HepG2 (cell line): ENCODE results near the gene HYAL1. TPM values are rescaled to one million over a fixed set of nuclear protein-coding genes. Genes with fewer than 3 reads are reported as not detected.

Experiments used
- BHLHE40 ChIP-seq: IDR thresholded peaks from 2 replicates; pipeline ENCODE4 v1.6.1; 2011; ENCODE audit warnings: low read length, improper control_type of control experiment
- CREM ChIP-seq, 2 experiments: sonication (generic) in 1 of 2; formaldehyde crosslinking in 1 of 2; IDR thresholded peaks; 2 replicates each; pipeline versions ENCODE4 v1.4.0 to v1.6.1; 2016 to 2020; ENCODE audit warnings: antibody characterized with exemption in 1 of 2, mild to moderate bottlenecking in 1 of 2, missing genetic modification reagents in 1 of 2
- HNRNPLL ChIP-seq: fragments of 200-400 bp; formaldehyde crosslinking; IDR thresholded peaks from 2 replicates; pipeline ENCODE4 v1.6.1; 2017; ENCODE audit warnings: mild to moderate bottlenecking, low read depth, low read length; ENCODE audit not compliant: poor library complexity, severe bottlenecking
- IRF9 ChIP-seq: sonication (generic); formaldehyde crosslinking; IDR thresholded peaks from 2 replicates; pipeline ENCODE4 v1.8.0; 2022; ENCODE audit warnings: missing genetic modification reagents, mild to moderate bottlenecking, borderline replicate concordance
- KIAA2018 ChIP-seq: sonication (generic); formaldehyde crosslinking; IDR thresholded peaks from 2 replicates; pipeline ENCODE4 v1.5.0; 2020; ENCODE audit warnings: mild to moderate bottlenecking, missing genetic modification reagents, borderline replicate concordance
- KLF15 ChIP-seq: sonication (generic); formaldehyde crosslinking; IDR thresholded peaks from 2 replicates; pipeline ENCODE4 v1.8.1; 2023; ENCODE audit warnings: borderline replicate concordance, mild to moderate bottlenecking, inconsistent platforms, missing genetic modification reagents, mixed read lengths
- NFIB ChIP-seq: sonication (generic); formaldehyde crosslinking; IDR thresholded peaks from 2 replicates; pipeline ENCODE4 v1.9.0; 2021; ENCODE audit warnings: missing genetic modification reagents, mild to moderate bottlenecking, borderline replicate concordance
- NONO ChIP-seq, 2 experiments: fragments of 450-650 bp in 1 of 2; sonication (generic) in 1 of 2; formaldehyde crosslinking in 1 of 2; IDR thresholded peaks in 1 of 2; conservative IDR thresholded peaks in 1 of 2; 2 replicates each; pipeline versions ENCODE4 v1.6.1 to v1.8.0; 2017 to 2022; ENCODE audit warnings: mild to moderate bottlenecking in 1 of 2, missing genetic modification reagents in 1 of 2, moderate library complexity in 1 of 2
- PBX2 ChIP-seq: IDR thresholded peaks from 2 replicates; pipeline ENCODE4 v1.6.1; 2016; ENCODE audit warnings: control low read depth
- TBP ChIP-seq: sonication (generic); formaldehyde crosslinking; IDR thresholded peaks from 2 replicates; pipeline ENCODE4 v1.5.0; 2020; ENCODE audit warnings: missing genetic modification reagents
- U2AF2 ChIP-seq: fragments of 200-400 bp; formaldehyde crosslinking; IDR thresholded peaks from 2 replicates; pipeline ENCODE4 v1.6.1; 2017; ENCODE audit warnings: low read depth, mild to moderate bottlenecking, low read length
- WIZ ChIP-seq: sonication (generic); formaldehyde crosslinking; IDR thresholded peaks from 2 replicates; pipeline ENCODE4 v1.5.1; 2020; ENCODE audit warnings: mild to moderate bottlenecking, missing genetic modification reagents
- ZBTB8A ChIP-seq: sonication (generic); formaldehyde crosslinking; IDR thresholded peaks from 2 replicates; pipeline ENCODE4 v1.4.0; 2020; ENCODE audit warnings: mild to moderate bottlenecking, low read depth, missing genetic modification reagents, borderline replicate concordance
- ZC3H4 ChIP-seq: sonication (generic); formaldehyde crosslinking; IDR thresholded peaks from 2 replicates; pipeline ENCODE4 v1.4.0; 2020; ENCODE audit warnings: missing genetic modification reagents, borderline replicate concordance
- ZNF556 ChIP-seq: sonication (generic); formaldehyde crosslinking; IDR thresholded peaks from 2 replicates; pipeline ENCODE4 v1.4.0; 2020; ENCODE audit warnings: mild to moderate bottlenecking, missing genetic modification reagents, borderline replicate concordance
- ZNF766 ChIP-seq: sonication (generic); formaldehyde crosslinking; IDR thresholded peaks from 2 replicates; pipeline ENCODE4 v1.5.0; 2020; ENCODE audit warnings: missing genetic modification reagents, borderline replicate concordance
- ZNF773 ChIP-seq: sonication (generic); formaldehyde crosslinking; IDR thresholded peaks from 2 replicates; pipeline ENCODE4 v1.4.0; 2020; ENCODE audit warnings: missing genetic modification reagents, borderline replicate concordance
- polyA plus RNA-seq, 8 experiments: library from polyadenylated mRNA; depleted of rRNA in 3 of 8; stranded (reverse) in 7 of 8; unstranded in 1 of 8; fragments of >200 nt; fragmentation: Illumina TruSeq in 4 of 8; extraction: Trizol in 4 of 8; gene quantifications; 2 replicates each; pipeline versions ENCODE4 v1.2.1 to v1.2.3, GENCODE V29; 2011 to 2016; ENCODE audit warnings: low read depth in 4 of 8, missing spikeins in 1 of 8, mixed read lengths in 1 of 8; ENCODE audit not compliant: insufficient read depth in 1 of 8
- total RNA-seq, 5 experiments: library from RNA; depleted of rRNA; stranded (reverse); fragments of >200 nt; fragmentation: Illumina TruSeq; extraction: Trizol; gene quantifications; 2 replicates each; pipeline ENCODE4 v1.2.3, GENCODE V29; 2016; ENCODE audit warnings: low read depth in 1 of 5

The HYAL1 gene
- total and polyA plus RNA-seq, 2 of the 13 experiments (the other 11 are each of a cell fraction or from before 2014, with no cell fraction given): 76.5 to 193 TPM

GRCh38 chr3:50298836-50299637, 4.3 kb downstream of the HYAL1 start, which contains the start of the genes HYAL3 and NAA80 (continued):
- no peak for TF ChIP-seq KIAA2018 (CRISPR knock-in tag)
- TF ChIP-seq U2AF2: no peak
- TF ChIP-seq ZNF766 (CRISPR knock-in tag): 0 out of 2 replicates have a peak, but pooled peaks have one; percentile 14
- TF ChIP-seq IRF9 (CRISPR knock-in tag): no peak; the same call in 1 of the 2 replicates
- no peak; the same call in 1 of the 2 replicates for TF ChIP-seq ZC3H4
- no peak for TF ChIP-seq WIZ (CRISPR knock-in tag)
- TF ChIP-seq TBP (CRISPR knock-in tag): no peak
- no peak for TF ChIP-seq NFIB (CRISPR knock-in tag)
- no peak for TF ChIP-seq NONO (IDR thresholded peaks at IDR 0.05)
- peak; percentile 75; the same call in 1 of the 2 replicates for TF ChIP-seq NONO (CRISPR knock-in tag; conservative IDR thresholded peaks at IDR 0.05)
- TF ChIP-seq ZNF556: no peak; the same call in 1 of the 2 replicates
- TF ChIP-seq BHLHE40: 0 out of 2 replicates have a peak, but pooled peaks have one; percentile 22
- peak; percentile 70; the same call in 1 of the 2 replicates for TF ChIP-seq ZNF773
- no peak for TF ChIP-seq PBX2 (CRISPR knock-in tag)
- peak; percentile 65; the same call in 1 of the 2 replicates for TF ChIP-seq KLF15 (CRISPR knock-in tag)
- TF ChIP-seq HNRNPLL: peak; percentile 48
- TF ChIP-seq ZBTB8A (CRISPR knock-in tag): no peak
- TF ChIP-seq CREM (IDR thresholded peaks at IDR 0.05): no peak
- TF ChIP-seq CREM (CRISPR knock-in tag; IDR thresholded peaks at IDR 0.05): no peak
